Prostate gland (tissue), 2 donors: ENCODE results near the gene IL2RA. TPM values are rescaled to one million over a fixed set of nuclear protein-coding genes. Genes with fewer than 3 reads are reported as not detected.

Experiments used
- DNase-seq: peaks from one replicate; pipeline ENCODE4 v3.0.0-alpha.2; 2019; ENCODE audit warnings: low spot score
- H3K27ac ChIP-seq, 2 donors: fragments of 200-600 bp; sonication (generic); 2 replicates each; pipeline ENCODE4 v1.5.1; 2017 to 2019
- H3K27me3 ChIP-seq: fragments of 200-600 bp; sonication (generic); replicated peaks from 2 replicates; pipeline ENCODE4 v1.5.1; 2019; ENCODE audit not compliant: insufficient read depth
- H3K36me3 ChIP-seq, 2 donors: fragments of 200-600 bp; sonication (generic); 1 replicate in 1 of 2; 2 replicates in 1 of 2; pipeline versions ENCODE4 v1.5.1 to v1.8.1; 2017 to 2019
- H3K4me1 ChIP-seq: fragments of 200-600 bp; sonication (generic); replicated peaks from 2 replicates; pipeline ENCODE4 v1.5.1; 2019
- H3K4me3 ChIP-seq, 2 donors: fragments of 200-600 bp; sonication (generic); 2 replicates each; pipeline ENCODE4 v1.5.1; 2017 to 2019
- H3K9me3 ChIP-seq: fragments of 200-600 bp; sonication (generic); 2 replicates; pipeline ENCODE4 v1.5.1; 2017
- POLR2A ChIP-seq: fragments of 450-650 bp; IDR thresholded peaks from one replicate; pipeline ENCODE4 v1.6.1; 2016; ENCODE audit warnings: antibody characterized with exemption, mild to moderate bottlenecking
- POLR2AphosphoS5 ChIP-seq: sonication (generic); formaldehyde crosslinking; IDR thresholded peaks from one replicate; pipeline ENCODE4 v1.6.1; 2017; ENCODE audit warnings: antibody characterized with exemption
- WGBS: methylation state at CpG from one replicate; pipeline ENCODE4 v1.1.5; 2018; 5-methylcytosine and 5-hydroxymethylcytosine counted together
- intact Hi-C: fragments of 100-400 bp; cut with DNase I; formaldehyde crosslinking; loops from one replicate; pipeline ENCODE4 v1.14.2; 2022
- total RNA-seq, 2 donors: library from RNA; depleted of rRNA; stranded (reverse); fragments of >200 nt; gene quantifications; one replicate each; pipeline ENCODE4 v1.1.0, GENCODE V29; 2016
- TF ChIP-seq, protein P1 (sequence below), 4 experiments: fragments of 200-600 bp in 2 of 4; fragments of 450-650 bp in 2 of 4; sonication (generic) in 2 of 4; IDR thresholded peaks; 1 replicate in 3 of 4; 2 replicates in 1 of 4; pipeline ENCODE4 v1.5.1; 2016 to 2019; ENCODE audit warnings: antibody characterized with exemption in 4 of 4, mild to moderate bottlenecking in 2 of 4, moderate library complexity in 2 of 4

Gene IL2RA
- total RNA-seq, 2 donors from 2014 or later: 1.9 TPM; not detected in 1

DNA sequence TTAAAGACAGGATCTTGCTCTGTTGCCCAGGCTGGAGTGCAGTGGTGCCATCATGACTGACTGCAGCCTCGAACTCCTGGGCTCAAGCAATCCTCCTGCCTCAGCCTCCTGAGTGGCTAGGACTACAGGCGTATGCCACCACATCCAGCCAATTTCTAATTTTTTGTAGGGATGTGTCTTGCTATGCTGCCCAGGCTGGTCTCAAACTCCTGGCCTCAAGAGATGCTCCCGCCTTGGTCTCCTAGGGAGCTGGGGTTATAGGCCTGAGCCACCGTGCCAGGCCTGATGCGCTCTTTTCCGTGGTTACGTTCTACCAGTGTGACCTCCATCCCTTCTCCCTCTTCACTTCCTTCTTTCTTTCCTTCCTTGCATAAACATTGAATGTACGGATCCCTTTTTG, 50.6 kb downstream of the IL2RA start:
- DNase-seq: no peak
- H3K4me1 ChIP-seq: no peaks in the 10 kb centered on the region
- TF ChIP-seq, protein P1, sequence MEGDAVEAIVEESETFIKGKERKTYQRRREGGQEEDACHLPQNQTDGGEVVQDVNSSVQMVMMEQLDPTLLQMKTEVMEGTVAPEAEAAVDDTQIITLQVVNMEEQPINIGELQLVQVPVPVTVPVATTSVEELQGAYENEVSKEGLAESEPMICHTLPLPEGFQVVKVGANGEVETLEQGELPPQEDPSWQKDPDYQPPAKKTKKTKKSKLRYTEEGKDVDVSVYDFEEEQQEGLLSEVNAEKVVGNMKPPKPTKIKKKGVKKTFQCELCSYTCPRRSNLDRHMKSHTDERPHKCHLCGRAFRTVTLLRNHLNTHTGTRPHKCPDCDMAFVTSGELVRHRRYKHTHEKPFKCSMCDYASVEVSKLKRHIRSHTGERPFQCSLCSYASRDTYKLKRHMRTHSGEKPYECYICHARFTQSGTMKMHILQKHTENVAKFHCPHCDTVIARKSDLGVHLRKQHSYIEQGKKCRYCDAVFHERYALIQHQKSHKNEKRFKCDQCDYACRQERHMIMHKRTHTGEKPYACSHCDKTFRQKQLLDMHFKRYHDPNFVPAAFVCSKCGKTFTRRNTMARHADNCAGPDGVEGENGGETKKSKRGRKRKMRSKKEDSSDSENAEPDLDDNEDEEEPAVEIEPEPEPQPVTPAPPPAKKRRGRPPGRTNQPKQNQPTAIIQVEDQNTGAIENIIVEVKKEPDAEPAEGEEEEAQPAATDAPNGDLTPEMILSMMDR (IDR thresholded peaks at IDR 0.05): no peak
- TF ChIP-seq POLR2AphosphoS5: no peak
- no peak for TF ChIP-seq POLR2A
- intact Hi-C loops: loop anchor here (5.0 to 10.0 kb wide), 2 partner anchors 36 to 73 kb away; partner anchors contain the start of gene RBM17
- 96% methylated on average over 8 of the region's 8 CpGs for WGBS
- H3K9me3 ChIP-seq: no peaks in the 10 kb centered on the region
- H3K4me3 ChIP-seq: no peak overlapping the region
- H3K27ac ChIP-seq: no peak overlapping the region
- no peaks in the 10 kb centered on the region for H3K27me3 ChIP-seq
- no peaks in the 10 kb centered on the region for H3K36me3 ChIP-seq

DNA sequence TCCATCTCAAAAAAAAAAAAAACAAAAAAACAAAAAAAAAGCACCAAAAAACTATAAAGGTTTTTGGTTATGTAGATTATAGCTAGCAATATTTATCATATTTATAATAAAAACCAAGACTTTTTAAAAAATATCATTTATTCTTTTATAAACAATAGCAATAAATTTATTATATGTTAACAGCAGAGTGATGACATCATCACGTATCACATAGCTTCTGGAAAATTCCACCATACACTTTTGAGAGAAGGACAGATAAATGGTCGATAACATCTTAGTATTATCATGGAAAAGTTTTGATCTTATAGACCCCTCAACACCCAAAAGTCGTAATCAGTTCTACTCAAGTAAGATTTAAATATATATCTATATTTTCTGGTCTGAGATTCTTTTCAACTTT, 51.6 kb downstream of the IL2RA start:
- TF ChIP-seq POLR2AphosphoS5 (no peak), POLR2A (no peak)
- TF ChIP-seq, protein P1 (IDR thresholded peaks at IDR 0.05): no peak
- 94% methylated on average over 3 of the region's 3 CpGs for WGBS
- no peak for DNase-seq
- no peaks in the 10 kb centered on the region for H3K4me1 ChIP-seq
- no peak overlapping the region for H3K27ac ChIP-seq
- no peaks in the 10 kb centered on the region for H3K27me3 ChIP-seq
- intact Hi-C loops: loop anchor here (5.0 to 10.0 kb wide), 2 partner anchors 37 to 74 kb away; partner anchors contain the start of gene RBM17
- no peaks in the 10 kb centered on the region for H3K36me3 ChIP-seq
- H3K9me3 ChIP-seq: no peaks in the 10 kb centered on the region
- no peak overlapping the region for H3K4me3 ChIP-seq

DNA sequence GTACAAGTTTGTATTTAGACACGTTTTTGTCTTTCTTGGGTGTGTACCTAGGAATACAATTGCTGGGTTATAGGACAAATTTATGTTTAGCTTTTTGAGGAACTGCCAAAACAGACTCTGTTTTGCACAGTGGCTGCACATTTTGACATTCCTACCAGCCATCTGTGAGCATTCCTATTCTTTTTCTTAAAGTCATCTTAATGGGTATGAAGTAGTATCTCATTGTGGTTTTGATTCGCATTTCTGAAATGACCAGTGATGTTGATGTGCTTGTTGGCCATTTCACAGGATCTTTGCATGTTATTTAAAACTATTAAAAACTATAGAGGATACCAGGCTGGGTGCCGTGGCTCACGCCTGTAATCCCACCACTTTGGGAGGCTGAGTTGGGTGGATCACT, 52.2 kb downstream of the IL2RA start:
- intact Hi-C loops: loop anchor here (5.0 to 10.0 kb wide), 2 partner anchors 37 to 75 kb away; partner anchors contain the start of gene RBM17
- Histone ChIP-seq H3K36me3 (no peaks in the 10 kb centered on the region), H3K27me3 (no peaks in the 10 kb centered on the region), H3K9me3 (no peaks in the 10 kb centered on the region), H3K4me1 (no peaks in the 10 kb centered on the region), H3K27ac (no peak overlapping the region), H3K4me3 (no peak overlapping the region)
- TF ChIP-seq, protein P1 (IDR thresholded peaks at IDR 0.05): no peak
- TF ChIP-seq POLR2A (no peak), POLR2AphosphoS5 (no peak)
- 89% methylated on average over 4 of the region's 4 CpGs for WGBS
- DNase-seq: no peak

DNA sequence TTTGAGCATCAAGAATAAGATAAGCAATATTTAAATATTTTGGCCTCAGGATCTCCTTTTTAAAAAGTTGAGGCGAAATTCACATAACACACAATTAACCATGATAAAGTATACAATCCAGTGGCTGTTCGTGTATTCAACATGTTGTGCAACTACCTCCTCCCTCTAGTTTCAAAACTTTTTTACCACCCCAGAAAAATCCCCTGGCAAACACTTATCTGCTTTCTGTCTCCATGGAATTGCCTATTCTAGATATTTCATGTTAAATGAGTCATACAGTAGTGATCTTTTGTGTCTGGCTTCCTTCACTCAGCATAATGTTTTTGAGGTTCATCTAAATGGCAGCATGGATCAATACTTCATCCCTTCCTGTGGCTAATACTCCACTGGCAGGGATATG, 53.0 kb downstream of the IL2RA start:
- Histone ChIP-seq H3K9me3 (no peaks in the 10 kb centered on the region), H3K4me1 (no peaks in the 10 kb centered on the region), H3K4me3 (no peak overlapping the region), H3K27ac (no peak overlapping the region), H3K36me3 (no peaks in the 10 kb centered on the region), H3K27me3 (no peaks in the 10 kb centered on the region)
- intact Hi-C loops: no loop called here
- TF ChIP-seq, protein P1 (IDR thresholded peaks at IDR 0.05): no peak
- TF ChIP-seq POLR2AphosphoS5: no peak
- TF ChIP-seq POLR2A: no peak
- DNase-seq: no peak
- WGBS: 38% methylated on average over 2 of the region's 2 CpGs

DNA sequence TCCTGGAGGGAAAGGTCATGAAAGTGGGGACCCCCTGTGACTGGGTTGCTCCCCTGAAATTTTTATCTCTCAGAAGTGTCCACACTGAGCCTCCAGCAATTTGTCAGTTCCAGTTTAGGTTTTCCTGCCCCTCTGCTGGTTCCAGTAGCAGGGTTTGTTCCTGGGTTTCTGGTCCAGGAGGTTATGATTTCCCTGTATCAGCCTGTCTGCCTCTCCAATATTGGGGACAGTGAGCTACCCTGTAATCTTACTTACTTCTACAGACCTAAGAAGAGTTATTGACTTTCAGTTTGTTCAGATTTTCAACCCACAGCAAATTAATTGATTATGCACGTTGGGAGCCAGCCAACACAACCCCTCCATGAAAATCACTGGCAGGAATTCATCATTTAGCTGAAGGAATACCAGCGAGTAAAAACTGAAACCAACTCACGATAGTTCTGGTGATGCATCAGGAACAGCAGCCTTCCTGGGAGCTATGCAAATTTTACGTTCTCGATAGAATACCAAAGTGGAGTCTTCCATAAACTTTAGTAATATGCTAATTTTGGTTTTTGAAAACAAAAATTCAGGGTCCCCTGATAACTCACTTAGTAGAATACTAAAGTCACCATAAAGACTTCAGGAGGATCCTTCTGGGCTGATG, 53.5 kb downstream of the IL2RA start:
- Histone ChIP-seq H3K27ac (no peak overlapping the region), H3K27me3 (no peaks in the 10 kb centered on the region), H3K9me3 (no peaks in the 10 kb centered on the region), H3K36me3 (no peaks in the 10 kb centered on the region), H3K4me3 (no peak overlapping the region), H3K4me1 (no peaks in the 10 kb centered on the region)
- intact Hi-C loops: no loop called here
- TF ChIP-seq POLR2A (no peak), POLR2AphosphoS5 (no peak)
- TF ChIP-seq, protein P1 (IDR thresholded peaks at IDR 0.05): no peak
- no peak for DNase-seq
- 77% methylated on average over 5 of the region's 5 CpGs for WGBS
